ENCODE data around the gene RTP3. TPM values are rescaled to one million over a fixed set of nuclear protein-coding genes. Genes with fewer than 3 reads are reported as not detected.
A peak's percentile ranks its signal among the peaks of the same experiment; 100 is the strongest.
"Not testable (repeated sequence)": the region's sequence is repeated elsewhere in the genome, so short reads cannot be mapped to it uniquely, and the experiment has no call there.

Gene RTP3
- total RNA-seq, 1 experiment from 2014 or later, result not detected

DNA sequence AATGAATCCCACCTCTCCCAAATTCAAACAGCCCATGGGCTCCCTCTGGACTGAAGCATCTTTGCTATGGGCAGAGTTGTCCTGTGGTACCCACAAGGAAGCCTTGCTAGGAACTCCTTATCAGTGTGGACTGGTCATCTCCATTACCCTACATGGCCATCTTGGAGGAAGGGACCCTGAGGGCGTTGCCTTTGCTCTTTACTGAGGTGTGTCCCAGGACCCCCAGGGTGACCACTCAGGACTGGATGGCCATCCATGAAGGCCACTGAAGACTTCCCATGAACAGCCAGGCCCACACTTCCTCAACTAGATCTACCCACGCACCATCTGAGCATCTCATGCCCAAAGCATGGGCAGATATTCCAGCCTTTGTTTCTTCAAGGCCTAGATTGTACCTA, 20.0 kb downstream of the RTP3 start:
- DNase-seq (ENCODE audit: low read depth), result no peak

DNA sequence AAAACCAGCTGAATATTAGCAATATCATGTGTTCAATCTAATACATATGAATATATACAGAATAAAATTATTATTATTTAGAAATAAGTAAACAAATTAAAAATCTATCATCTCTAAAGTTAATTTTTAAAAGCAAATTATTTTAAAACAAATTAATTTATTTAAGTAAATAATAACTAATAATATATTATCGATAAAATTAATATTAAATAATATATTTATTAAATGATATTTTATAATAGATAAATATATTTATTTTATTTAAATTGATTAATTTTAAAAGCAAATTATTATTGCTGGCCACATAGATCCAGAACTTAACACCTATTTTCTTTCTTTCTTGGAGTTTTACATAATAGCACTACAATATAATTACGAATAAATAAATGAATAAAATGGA, 22.2 kb downstream of the RTP3 start:
- DNase-seq (ENCODE audit: low read depth), result no peak

DNA sequence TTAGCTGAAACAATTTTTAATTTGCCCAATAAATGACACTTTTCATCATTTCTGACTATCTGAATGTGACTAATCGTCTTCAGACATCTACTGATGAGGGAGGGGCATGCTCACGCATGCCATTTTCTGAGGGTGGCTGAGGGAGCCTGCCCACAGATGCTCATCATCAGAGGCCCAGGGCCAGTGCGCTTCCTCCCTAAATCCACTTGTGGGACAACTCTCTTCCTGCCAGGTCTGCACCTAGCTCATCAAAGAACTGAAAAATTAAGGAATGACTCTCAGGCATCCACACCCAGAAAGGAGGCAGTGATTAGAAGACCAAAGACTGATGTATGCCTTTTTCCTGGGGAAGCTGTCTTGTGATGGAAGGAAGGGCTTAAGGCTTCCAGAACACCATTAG, 22.8 kb downstream of the RTP3 start:
- no peak for DNase-seq (ENCODE audit: low read depth)

DNA sequence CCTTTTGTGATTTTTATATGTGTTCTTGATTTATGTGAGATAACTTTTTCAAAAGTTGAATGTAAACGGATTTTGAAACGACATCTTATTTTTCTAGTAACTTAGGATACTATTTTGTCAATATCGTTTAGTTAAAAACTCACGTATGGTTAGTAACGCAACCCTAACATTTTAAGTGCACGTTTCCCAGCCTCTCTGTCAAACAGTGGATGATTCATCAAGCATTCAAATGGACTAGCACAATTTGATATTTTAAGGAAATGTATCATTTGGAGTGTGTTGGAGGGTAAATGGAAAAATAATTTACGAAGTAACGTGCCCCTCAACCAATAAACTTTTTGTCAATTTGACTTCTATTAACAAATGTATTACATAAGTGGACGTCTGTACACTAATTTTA, 23.3 kb downstream of the RTP3 start:
- no peak for DNase-seq (ENCODE audit: low read depth)

DNA sequence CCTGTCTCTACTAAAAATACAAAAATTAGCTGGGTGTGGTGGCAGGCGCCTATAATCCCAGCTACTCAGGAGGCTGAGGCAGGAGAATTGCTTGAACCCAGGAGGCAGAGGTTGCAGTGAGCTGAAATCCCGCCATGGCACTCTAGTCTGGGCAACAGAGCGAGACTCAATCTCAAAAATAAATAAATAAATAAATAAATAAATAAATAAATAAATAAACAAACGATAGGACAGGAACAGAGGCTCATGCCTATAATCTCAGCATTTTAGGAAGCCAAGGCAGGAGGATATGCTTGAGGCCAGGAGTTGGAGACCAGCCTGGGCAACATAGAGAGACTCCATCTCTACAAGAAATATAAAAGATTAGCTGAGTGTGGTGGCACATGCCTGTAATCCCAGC, 24.4 kb downstream of the RTP3 start:
- DNase-seq (ENCODE audit: low read depth), result not testable (repeated sequence)

DNA sequence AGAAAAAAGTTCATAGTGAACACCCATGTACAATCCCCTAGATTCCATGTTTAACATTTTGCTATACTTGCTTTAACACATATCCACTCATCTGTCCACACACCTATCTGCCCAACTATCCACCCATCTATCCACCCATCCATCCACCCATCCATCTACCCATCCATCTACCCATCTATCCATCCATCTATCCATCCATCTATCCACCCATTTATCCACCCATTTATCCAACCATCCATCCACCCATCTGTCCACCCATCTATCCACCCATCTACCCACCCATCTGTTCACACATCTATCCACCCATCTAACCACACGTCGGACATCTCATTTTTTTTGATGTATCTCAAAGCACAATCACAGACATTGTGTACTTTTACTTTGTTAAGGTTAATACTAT, 25.8 kb downstream of the RTP3 start:
- no peak for DNase-seq (ENCODE audit: low read depth)

DNA sequence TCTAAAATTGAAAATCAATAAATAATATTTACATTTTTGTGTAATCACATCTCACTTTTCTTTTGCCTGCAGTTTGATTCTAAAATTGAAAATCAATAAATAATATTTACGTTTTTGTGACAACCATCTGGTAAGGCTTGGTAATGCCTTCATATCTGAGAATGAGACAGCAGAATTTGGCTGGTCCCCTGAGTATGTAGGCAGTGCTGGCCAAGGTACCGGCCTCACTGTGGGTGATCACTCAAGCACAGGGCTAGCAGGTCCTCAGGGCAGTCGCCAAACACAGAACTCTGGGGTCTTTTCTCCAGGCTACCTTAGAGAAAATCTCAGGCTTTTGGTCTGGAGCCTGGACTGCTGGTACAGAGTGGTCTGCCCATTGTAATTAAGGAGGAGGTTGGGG, 26.2 kb downstream of the RTP3 start:
- DNase-seq (ENCODE audit: low read depth), result no peak

DNA sequence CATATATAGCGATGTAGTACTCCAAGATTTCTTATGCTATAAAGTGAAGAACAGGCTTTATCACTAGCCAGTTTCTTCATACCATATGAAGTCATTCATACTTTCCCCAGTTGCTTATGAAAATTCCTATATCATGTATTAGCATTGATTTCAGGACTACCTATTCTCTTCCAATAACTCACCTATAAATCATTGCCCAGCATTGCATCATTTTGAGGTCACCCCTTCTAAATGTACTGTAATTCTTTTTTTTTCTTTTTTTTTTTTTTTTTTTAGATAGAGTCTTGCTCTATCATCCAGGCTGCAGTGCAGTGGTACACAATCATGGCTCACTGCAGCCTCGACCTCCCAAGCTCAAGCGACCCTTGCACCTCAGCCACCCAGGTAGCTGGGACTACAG, 27.1 kb downstream of the RTP3 start:
- no peak for DNase-seq (ENCODE audit: low read depth)

DNA sequence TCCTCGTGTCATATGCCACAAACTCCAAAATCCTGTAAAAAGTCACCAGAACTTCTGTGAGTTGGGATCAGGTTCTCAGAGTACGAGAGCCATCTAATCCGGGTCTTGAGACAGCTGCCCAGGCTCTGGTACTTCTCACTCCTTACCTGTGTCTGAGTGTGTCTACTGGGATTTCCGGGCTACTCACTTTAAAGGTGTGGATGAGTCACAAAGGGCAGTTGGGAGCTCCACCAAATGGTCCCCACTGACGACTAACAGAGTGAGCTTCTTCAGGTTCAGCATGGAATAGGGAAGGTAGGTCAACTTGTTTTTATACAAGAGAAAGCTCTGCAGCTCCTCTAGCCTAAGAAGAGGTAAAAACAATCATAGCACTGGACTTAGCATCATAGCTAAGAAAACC, 29.5 kb downstream of the RTP3 start:
- no peak for DNase-seq (ENCODE audit: low read depth)

DNA sequence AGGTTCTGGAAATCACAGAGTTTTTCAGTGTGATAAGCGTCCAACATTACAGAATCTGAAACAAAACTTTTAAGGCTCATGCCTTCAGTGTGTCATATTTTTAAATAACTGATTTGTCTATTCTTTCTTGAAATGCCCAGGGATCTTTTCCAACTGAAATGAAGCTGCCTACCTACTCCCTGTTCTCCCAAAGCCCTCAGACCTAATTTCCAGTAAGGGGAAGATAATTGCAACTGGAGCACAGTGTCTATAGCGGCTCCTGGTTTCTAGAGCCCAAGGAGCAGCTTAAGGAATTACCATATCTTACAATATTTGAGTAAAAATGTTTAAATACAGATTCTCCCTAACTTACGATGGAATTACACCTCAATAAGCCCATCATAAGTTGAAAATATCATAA, 35.3 kb downstream of the RTP3 start:
- DNase-seq (ENCODE audit: low read depth), result no peak

DNA sequence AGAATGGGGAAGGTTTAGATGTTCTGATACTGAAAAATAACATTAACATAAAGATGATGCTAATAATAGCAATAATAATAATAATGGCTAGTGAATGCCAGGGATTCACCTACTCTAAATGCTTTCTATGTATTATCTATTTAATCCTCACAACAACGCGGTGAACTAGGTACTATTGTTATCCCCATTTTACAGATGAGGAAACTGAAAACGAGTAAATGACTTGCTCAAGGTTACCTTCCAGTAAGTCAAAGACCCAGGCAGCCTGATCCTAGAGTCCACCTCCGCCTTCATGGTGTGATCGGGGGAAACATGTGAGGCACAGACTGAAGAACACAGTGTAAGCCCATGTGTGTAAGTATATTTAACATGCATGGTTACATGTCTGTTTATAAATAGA, 38.0 kb downstream of the RTP3 start:
- no peak for DNase-seq (ENCODE audit: low read depth)

DNA sequence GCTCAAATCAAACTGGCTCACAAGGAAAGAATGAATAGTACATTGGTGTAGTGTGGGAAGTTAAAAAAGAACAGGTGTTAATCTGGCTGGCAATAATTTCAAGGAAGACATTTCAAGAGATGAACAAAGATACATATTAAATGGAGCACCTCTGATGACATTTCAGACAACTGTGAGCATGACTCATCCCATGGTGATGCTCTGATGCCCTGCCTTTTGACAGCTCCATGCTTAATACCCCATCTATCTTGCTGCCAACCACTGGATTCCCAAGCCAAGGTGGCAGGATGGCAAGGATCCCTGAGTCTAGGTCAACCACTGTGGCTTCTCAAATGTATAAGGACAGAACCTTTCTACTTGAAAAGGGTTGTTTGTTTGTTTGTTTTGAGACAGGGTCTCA, 39.0 kb downstream of the RTP3 start:
- DNase-seq (ENCODE audit: low read depth), result no peak

DNA sequence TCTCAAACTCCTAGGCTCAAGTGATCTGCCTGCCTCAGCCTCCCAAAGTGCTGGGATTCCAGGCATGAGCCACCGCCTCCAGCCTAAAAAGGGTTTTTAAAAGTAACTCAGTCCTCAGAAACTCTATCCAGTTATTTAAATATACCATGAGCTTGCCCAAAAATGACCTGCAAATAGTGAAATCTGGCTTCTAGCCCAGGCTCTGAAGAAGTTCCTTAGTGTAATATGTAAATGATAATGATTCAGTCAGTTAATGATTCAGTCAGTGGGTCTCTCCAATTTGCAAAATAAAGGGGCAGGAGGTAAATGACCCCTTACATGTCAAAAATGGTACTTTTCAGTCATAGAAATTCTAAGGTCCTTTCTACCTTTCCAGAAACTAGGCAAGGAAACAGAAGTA, 39.5 kb downstream of the RTP3 start:
- no peak for DNase-seq (ENCODE audit: low read depth)

DNA sequence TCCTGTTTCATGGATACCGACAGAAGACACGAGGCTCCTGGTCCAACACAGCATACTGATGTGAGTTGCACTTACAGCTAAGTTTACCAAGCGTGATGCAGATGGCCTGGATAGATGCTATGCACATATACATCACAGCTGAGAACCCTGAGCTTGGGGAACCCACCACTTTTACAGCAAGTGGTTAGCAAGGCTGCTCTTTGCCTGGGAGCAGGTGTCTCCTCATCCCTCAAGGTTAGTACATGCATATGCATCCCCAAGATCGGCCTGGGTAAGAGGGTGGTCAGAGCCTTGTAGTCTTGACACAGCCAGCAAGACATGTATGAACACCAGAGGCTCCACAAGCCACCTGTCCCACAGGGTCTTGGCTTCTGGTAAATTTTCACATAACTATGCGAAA, 40.0 kb downstream of the RTP3 start:
- no peak for DNase-seq (ENCODE audit: low read depth)

DNA sequence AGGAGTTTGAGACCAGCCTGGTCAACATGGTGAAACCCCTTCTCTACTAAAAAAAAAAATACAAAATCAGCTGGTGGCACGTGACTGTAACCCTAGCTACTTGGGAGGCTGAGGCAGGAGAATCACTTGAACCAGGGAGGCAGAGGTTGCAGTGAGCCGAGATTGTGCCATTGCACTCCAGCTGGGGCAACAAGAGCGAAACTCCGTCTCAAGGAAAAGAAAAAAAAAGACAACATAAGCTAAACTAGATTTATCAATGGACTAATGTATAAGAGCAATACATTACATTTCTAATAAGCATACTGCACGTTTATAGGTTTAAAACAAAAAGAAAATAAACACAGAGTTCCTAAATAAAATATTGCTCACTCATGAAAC, 40.6 kb downstream of the RTP3 start:
- DNase-seq (ENCODE audit: low read depth), result not testable (repeated sequence)

DNA sequence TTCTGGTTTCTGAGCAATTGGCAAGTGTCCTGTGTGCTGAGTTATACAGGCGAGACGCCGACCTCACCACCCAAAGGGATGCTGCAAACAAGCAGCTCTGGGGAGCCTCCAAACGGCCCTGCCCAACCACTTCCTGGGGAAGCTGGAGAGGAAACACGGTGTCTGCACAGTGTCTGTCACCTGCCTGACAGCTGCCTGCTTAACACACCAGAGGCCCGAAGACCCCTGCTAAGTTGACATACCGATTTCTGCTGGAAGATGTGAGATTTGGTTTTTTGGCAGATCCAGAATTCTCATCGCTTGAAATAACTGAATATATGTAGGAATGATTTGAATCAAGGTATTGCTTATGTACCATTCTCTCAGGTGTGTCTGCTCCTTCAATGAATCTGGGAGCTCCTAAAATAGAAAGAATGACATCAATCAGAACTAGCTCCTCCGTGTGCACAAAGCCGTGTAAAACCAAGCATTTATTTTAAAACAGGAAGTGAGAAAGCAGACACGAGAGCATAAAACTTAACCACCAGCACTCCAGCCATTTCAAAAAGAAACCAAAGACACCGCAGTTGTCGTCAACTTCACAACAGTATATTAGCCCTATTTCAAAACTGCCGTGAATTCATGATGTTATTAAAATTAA, 41.1 kb downstream of the RTP3 start:
- peak; percentile 42 for DNase-seq (ENCODE audit: low read depth)

DNA sequence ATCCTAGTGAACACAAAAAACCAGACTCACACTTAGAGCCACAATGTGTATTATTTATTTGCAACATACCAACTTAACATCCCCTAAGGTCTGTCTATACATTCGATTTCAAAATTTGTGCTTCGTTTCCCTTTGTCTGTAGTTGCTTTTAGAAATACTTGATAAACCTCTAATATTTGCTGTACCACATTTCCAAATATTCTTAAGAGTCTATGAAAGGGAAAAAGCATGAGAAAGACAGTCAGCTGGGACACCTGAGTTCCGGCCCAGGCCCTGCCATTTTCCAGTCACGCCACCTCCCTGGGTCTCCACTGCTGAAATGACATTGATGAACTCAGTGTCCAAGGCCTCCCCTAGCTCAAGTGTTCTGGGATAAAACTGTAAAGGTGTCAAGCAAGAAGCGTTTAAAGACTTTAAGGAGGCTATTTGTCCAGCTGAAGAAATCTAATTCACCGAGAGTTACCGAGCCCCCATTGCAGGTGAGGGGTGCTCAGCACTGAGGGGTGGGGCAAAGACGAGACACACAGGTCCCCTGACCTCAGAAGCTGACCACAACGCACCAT, 41.7 kb downstream of the RTP3 start:
- no peak for DNase-seq (ENCODE audit: low read depth)

DNA sequence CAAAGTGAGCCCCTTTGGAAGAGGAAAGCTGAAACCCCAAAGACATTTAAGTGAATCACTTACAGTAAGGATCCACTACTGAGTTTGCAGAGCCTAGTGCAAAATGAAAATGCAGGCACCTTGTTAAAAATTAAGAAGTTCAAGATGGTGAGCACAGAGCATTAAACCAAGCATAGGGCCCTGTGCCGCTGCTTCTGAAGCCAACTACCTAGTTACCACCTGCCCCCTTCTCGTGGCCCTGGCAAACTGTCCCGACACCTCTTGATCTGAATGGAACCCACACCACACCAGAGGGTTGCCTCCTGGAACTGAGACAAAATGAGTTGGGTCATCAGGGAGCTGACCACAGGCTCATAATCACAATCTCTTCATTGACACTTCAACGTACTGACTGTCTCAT, 42.8 kb downstream of the RTP3 start:
- no peak for DNase-seq (ENCODE audit: low read depth)

DNA sequence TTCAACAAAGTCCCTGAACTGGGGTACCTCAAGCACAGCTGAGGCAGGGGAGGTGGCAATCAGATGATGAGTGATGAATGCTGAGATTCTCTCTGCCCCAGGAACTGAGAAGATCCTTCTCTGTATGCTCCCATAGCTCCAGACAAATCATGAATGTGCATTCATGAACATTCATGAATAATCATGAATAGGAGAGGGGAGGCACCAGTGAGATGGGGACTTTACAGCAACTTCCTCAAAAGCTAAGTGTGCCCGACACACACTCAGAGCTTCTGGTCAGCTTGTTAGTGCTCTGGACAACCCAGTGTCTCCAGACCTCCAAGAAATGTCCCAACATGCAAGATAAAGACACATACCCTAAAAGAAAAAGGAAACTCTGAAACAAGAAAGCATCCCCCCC, 44.1 kb downstream of the RTP3 start:
- no peak for DNase-seq (ENCODE audit: low read depth)

DNA sequence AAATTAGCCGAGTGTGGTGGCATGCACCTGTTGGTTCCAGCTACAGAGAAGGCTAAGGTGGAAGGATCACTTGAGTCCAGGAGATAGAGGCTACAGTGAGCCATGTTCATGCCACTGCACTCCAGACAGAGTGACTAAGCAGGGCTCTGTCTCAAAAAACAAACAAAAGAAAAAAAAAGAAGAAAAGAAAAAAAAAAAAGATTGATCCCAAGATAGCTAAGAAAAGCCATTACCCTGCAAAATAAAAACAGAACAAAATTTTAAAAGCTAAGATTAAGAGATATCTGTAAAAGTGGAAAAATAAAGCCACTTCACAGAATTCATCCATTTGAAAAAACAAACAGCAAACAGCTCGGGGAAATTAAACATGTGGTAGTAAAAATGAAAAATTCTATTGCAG, 44.6 kb downstream of the RTP3 start:
- no peak for DNase-seq (ENCODE audit: low read depth)

DNA sequence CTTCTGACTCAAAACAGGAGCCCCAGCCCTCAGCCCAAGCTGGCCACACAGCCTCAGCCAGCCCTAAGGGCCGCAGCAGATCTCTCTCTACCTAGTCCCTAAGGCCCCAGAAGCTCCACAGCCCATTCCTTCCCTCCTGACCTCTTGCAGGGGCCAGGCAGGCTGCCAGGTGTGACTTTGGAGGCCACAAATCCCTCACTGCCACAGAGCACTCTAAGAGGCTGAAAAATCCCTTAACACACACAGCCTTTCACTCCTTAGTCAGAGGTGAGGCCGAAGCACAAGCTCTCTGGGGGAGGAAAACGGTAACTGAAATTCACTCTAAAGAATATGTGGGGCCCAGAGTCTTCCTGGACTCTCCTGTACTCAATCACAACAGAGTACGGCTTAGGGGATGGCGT, 45.0 kb downstream of the RTP3 start:
- DNase-seq (ENCODE audit: low read depth), result peak; percentile 33

DNA sequence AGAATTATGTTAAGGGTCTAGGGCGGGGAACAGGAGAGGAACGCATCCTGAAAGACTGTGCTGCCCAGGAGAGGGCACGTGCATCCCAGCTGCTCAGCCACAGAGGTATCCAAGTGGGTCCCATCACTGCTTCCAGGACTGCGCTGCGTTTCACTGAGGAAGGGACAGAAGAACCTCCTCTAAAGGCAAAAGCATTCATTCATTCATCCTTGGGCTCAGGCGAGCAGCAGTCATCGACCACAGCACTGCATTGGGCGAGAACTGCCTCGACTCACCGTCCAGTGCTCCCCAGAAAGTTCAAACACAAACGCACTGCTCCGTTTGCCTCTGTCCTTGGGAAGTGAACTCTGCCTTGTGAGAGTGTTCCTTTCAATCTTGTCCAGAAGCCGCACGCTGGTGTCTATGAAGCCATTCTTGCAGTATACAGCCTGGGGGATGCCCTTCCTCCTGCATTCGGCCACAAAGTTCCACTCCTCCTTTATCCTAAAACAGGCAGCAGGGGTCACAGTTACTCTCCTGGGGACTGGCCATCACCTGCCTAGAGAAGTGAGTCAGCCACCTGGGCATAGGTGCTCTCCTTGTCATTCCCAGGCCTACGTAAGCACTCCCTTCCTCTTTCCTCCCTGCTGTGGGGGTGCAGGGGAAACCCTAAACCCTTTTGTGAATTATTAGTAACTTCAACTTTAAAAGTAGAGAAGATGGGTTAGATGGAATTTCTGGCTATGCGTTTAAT, 47.2 kb downstream of the RTP3 start:
- no peak for DNase-seq (ENCODE audit: low read depth)

DNA sequence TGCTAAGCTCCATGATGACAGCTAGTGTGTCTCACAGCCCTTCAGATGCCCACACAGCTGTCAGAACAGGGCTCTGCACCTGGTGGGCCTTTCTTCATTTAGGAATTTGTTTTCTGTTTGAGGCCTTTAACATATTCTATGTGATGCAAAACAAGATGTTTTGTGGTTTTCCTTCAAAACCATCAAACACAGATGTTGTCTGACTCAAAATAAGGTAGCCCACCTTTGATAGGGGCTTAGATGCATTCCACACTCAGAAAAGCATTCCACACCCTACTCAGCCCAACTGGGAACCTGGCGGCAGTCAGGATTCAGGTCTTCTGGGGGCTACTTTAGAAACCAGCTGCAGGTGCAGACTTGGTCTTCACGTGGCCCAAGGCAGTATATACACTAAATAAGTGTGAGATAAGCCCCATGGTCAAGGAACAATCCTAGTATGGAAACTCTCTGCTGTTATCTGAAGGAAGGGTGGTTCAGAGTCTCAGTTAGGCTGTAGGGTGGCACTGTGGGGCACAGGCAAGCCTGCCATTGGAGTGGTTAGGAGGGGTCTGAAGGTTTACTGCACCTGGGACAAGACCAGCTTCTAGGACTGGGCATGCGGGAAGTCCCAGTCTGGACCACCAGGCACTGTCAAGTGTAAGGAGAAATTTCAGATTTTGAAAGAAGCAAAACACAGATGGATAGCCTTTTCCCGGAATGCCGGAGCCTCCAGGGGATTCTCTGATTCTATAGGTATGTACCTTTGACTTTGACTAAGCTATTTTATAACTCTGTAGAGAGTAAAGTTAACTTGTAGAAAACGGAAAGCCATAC, 48.2 kb downstream of the RTP3 start:
- no peak for DNase-seq (ENCODE audit: low read depth)

Measured in Daoy (cell line).